SK-N-SH (cell line): ENCODE data around the gene PXT1. TPM values are rescaled to one million over a fixed set of nuclear protein-coding genes. Genes with fewer than 3 reads are reported as not detected.

Experiments
- CTCF ChIA-PET: fragments of 300-600, 350-600 bp; formaldehyde crosslinking; extraction: SDS; loops from one replicate; lab custom pipeline; 2021; lab: Yijun Ruan, JAX
- POLR2A ChIA-PET: fragments of 350-600 bp; sonication (Branson Sonifier 250); formaldehyde crosslinking; extraction: SDS; loops from one replicate; lab custom pipeline; 2020; ENCODE audit warnings: antibody characterized with exemption, inconsistent platforms; lab: Yijun Ruan, JAX
- DNase-seq: peaks from one replicate; pipeline ENCODE4 v3.0.0; 2012
- H2AFZ ChIP-seq: fragments of 200-600 bp; sonication (generic); 2 replicates; pipeline ENCODE4 v1.8.1; 2016; ENCODE audit warnings: antibody characterized with exemption, mild to moderate bottlenecking, low read depth
- H3F3A ChIP-seq: fragments of 200-600 bp; sonication (generic); replicated peaks from 2 replicates; pipeline ENCODE3; 2016; ENCODE audit warnings: antibody characterized with exemption, mild to moderate bottlenecking; ENCODE audit not compliant: insufficient read depth
- H3K27ac ChIP-seq, 2 experiments: fragments of 200-500 bp in 1 of 2; fragments of 200-600 bp in 1 of 2; sonication (Bioruptor generic) in 1 of 2; sonication (generic), shearing (Covaris generic) in 1 of 2; 2 replicates each; pipeline versions ENCODE4 v1.5.1 to v1.6.1; 2014 to 2016; ENCODE audit warnings: low read depth in 2 of 2, inconsistent platforms in 1 of 2, low read length in 1 of 2, mild to moderate bottlenecking in 1 of 2, mixed read lengths in 1 of 2
- H3K27me3 ChIP-seq: fragments of 200-600 bp; sonication (generic), shearing (Covaris generic); 2 replicates; pipeline ENCODE4 v1.6.1; 2016; ENCODE audit warnings: mixed run types; ENCODE audit not compliant: insufficient read depth
- H3K36me3 ChIP-seq, 2 experiments: fragments of 200-500 bp in 1 of 2; fragments of 200-600 bp in 1 of 2; sonication (Bioruptor generic) in 1 of 2; sonication (generic) in 1 of 2; replicated peaks in 1 of 2; 2 replicates each; pipeline versions ENCODE3 to v1.5.1; 2014 to 2016; ENCODE audit warnings: low read length in 1 of 2, mild to moderate bottlenecking in 1 of 2; ENCODE audit not compliant: insufficient read depth in 2 of 2, control insufficient read depth in 1 of 2
- H3K4me1 ChIP-seq, 2 experiments: fragments of 200-500 bp in 1 of 2; fragments of 200-600 bp in 1 of 2; sonication (Bioruptor generic) in 1 of 2; sonication (generic), shearing (Covaris generic) in 1 of 2; 2 replicates each; pipeline versions ENCODE4 v1.5.1 to v1.6.1; 2014 to 2016; ENCODE audit warnings: low read depth in 1 of 2, low read length in 1 of 2, mixed run types in 1 of 2; ENCODE audit not compliant: insufficient read depth in 2 of 2, control insufficient read depth in 1 of 2
- H3K4me2 ChIP-seq: fragments of 200-600 bp; sonication (generic), shearing (Covaris generic); 2 replicates; pipeline ENCODE4 v1.6.1; 2017; ENCODE audit warnings: mixed run types
- H3K4me3 ChIP-seq, 2 experiments: fragments of 200-500 bp in 1 of 2; fragments of 200-600 bp in 1 of 2; sonication (Bioruptor generic) in 1 of 2; sonication (generic), shearing (Covaris generic) in 1 of 2; 2 replicates each; pipeline versions ENCODE4 v1.5.1 to v1.8.1; 2014 to 2016; ENCODE audit warnings: low read depth in 2 of 2, inconsistent platforms in 1 of 2, low read length in 1 of 2, mild to moderate bottlenecking in 1 of 2, mixed read lengths in 1 of 2, moderate library complexity in 1 of 2
- H3K79me2 ChIP-seq: fragments of 200-600 bp; sonication (generic); 2 replicates; pipeline ENCODE4 v1.8.1; 2017; ENCODE audit warnings: mild to moderate bottlenecking; ENCODE audit not compliant: insufficient read depth
- H3K9ac ChIP-seq: fragments of 200-600 bp; sonication (generic); 2 replicates; pipeline ENCODE4 v1.6.1; 2017; ENCODE audit warnings: mixed run types
- H3K9me2 ChIP-seq: fragments of 200-600 bp; sonication (generic); 2 replicates; pipeline ENCODE4 v1.6.1; 2017; ENCODE audit warnings: mixed run types
- H3K9me3 ChIP-seq: fragments of 200-600 bp; sonication (generic); 2 replicates; pipeline ENCODE4 v1.6.1; 2017; ENCODE audit warnings: mixed run types, mild to moderate bottlenecking, moderate library complexity
- H4K20me1 ChIP-seq: fragments of 200-600 bp; sonication (generic); 2 replicates; pipeline ENCODE4 v1.6.1; 2017; ENCODE audit warnings: mild to moderate bottlenecking, mixed run types; ENCODE audit not compliant: insufficient read depth
- CHD2 ChIP-seq: fragments of 150-350 bp; IDR thresholded peaks from 2 replicates; pipeline ENCODE4 v1.6.1; 2018; ENCODE audit warnings: low read length; ENCODE audit not compliant: partially characterized antibody
- CTCF ChIP-seq: fragments of 200-600 bp; sonication (generic); IDR thresholded peaks from 2 replicates; pipeline ENCODE4 v1.6.1; 2017; ENCODE audit warnings: antibody characterized with exemption, mild to moderate bottlenecking, moderate library complexity
- ELF1 ChIP-seq: IDR thresholded peaks from 2 replicates; pipeline ENCODE4 v1.4.0; 2012
- EP300 ChIP-seq, 2 experiments: IDR thresholded peaks; 2 replicates each; pipeline versions ENCODE4 v1.4.0 to v1.6.1; 2012; ENCODE audit warnings: borderline replicate concordance in 1 of 2, low read depth in 1 of 2, low read length in 1 of 2
- FOSL2 ChIP-seq: IDR thresholded peaks from 2 replicates; pipeline ENCODE4 v1.4.0; 2012; ENCODE audit warnings: low read depth, mild to moderate bottlenecking, moderate library complexity, borderline replicate concordance
- GABPA ChIP-seq: IDR thresholded peaks from 2 replicates; pipeline ENCODE4 v1.4.0; 2012; ENCODE audit warnings: low read depth, mild to moderate bottlenecking
- JUND ChIP-seq: IDR thresholded peaks from 2 replicates; pipeline ENCODE4 v1.4.0; 2012
- MAX ChIP-seq: IDR thresholded peaks from 2 replicates; pipeline ENCODE4 v1.4.0; 2012; ENCODE audit warnings: low read depth
- MEF2A ChIP-seq: IDR thresholded peaks from 2 replicates; pipeline ENCODE4 v1.4.0; 2012; ENCODE audit warnings: low read depth, borderline replicate concordance
- MXI1 ChIP-seq: IDR thresholded peaks from 2 replicates; pipeline ENCODE4 v1.6.1; 2012; ENCODE audit warnings: mild to moderate bottlenecking, low read depth, low read length, improper control_type of control experiment
- NFIC ChIP-seq: IDR thresholded peaks from 2 replicates; pipeline ENCODE4 v1.4.0; 2012; ENCODE audit warnings: borderline replicate concordance
- NRF1 ChIP-seq: IDR thresholded peaks from 2 replicates; pipeline ENCODE4 v1.6.1; 2012; ENCODE audit warnings: low read depth, mild to moderate bottlenecking, low read length
- PBX3 ChIP-seq: IDR thresholded peaks from 2 replicates; pipeline ENCODE4; 2012
- RAD21 ChIP-seq: IDR thresholded peaks from 2 replicates; pipeline ENCODE4 v1.6.1; 2012; ENCODE audit warnings: mild to moderate bottlenecking, low read length
- RCOR1 ChIP-seq: fragments of 150-350 bp; IDR thresholded peaks from 2 replicates; pipeline ENCODE4 v1.6.1; 2017; ENCODE audit warnings: antibody characterized with exemption, low read length
- RFX5 ChIP-seq: IDR thresholded peaks from 2 replicates; pipeline ENCODE4 v1.6.1; 2012; ENCODE audit warnings: mild to moderate bottlenecking, improper control_type of control experiment, low read length
- SIN3A ChIP-seq: IDR thresholded peaks from 2 replicates; pipeline ENCODE4 v1.6.1; 2012; ENCODE audit warnings: low read depth, mild to moderate bottlenecking, low read length, moderate library complexity, borderline replicate concordance
- SMC3 ChIP-seq: IDR thresholded peaks from 2 replicates; pipeline ENCODE4 v1.6.1; 2012; ENCODE audit warnings: low read depth, low read length, improper control_type of control experiment
- TCF12 ChIP-seq: IDR thresholded peaks from 2 replicates; pipeline ENCODE4 v1.4.0; 2012
- TEAD4 ChIP-seq: IDR thresholded peaks from 2 replicates; pipeline ENCODE4 v1.4.0; 2012; ENCODE audit warnings: mild to moderate bottlenecking, borderline replicate concordance; ENCODE audit not compliant: insufficient read depth
- WGBS: methylation state at CpG from one replicate; pipeline ENCODE4 v1.1.6; 2017; ENCODE audit warnings: low lambda C conversion rate; 5-methylcytosine and 5-hydroxymethylcytosine counted together
- polyA plus RNA-seq, 3 experiments: library from polyadenylated mRNA; depleted of rRNA; stranded (reverse); fragments of >200 nt; gene quantifications; 2 replicates each; pipeline ENCODE4 v1.2.3, GENCODE V29; 2012

The PXT1 gene
- polyA plus RNA-seq, 1 of the 3 experiments (the other 2 are of a cell fraction), result not detected

- TF ChIP-seq MXI1 (no peak), TEAD4 (no peak), FOSL2 (no peak), RAD21 (no peak), ELF1 (no peak), CHD2 (no peak), RCOR1 (no peak)
These were observed 25.0 kb upstream of the PXT1 start (continued) for GRCh38 chr6:36467625-36468024.

GRCh38 chr6:36464233-36464632, 21.6 kb upstream of the PXT1 start:
- no peaks in the 10 kb centered on the region for H3K9me3 ChIP-seq
- POLR2A ChIA-PET, result no interaction called here
- no peak overlapping the region for H2AFZ ChIP-seq
- no peak overlapping the region for H3K9ac ChIP-seq
- DNase-seq, result no peak
- H3K4me1 ChIP-seq, result peaks cover 7 to 12% of the 10 kb centered on the region in 2 experiments
- H3K4me3 ChIP-seq, result no peak overlapping the region
- H3K27me3 ChIP-seq, result no peaks in the 10 kb centered on the region
- H4K20me1 ChIP-seq, result peaks cover 13% of the 10 kb centered on the region
- 100% methylated on average over 1 of the region's 1 CpG for WGBS
- H3K36me3 ChIP-seq, result peaks cover 4 to 17% of the 10 kb centered on the region in 2 experiments
- H3K9me2 ChIP-seq, result no peaks in the 10 kb centered on the region
- TF ChIP-seq TCF12, result no peak
- TF ChIP-seq RCOR1, result no peak
- no peak for TF ChIP-seq CTCF
- TF ChIP-seq RAD21, result no peak
- TF ChIP-seq NRF1, result no peak
- TF ChIP-seq FOSL2, result no peak
- TF ChIP-seq NFIC, result no peak
- no peak for TF ChIP-seq RFX5
- TF ChIP-seq SMC3, result no peak
- TF ChIP-seq JUND, result no peak
- no peak for TF ChIP-seq PBX3
- no peak for TF ChIP-seq MEF2A
- no peak for TF ChIP-seq EP300 (IDR thresholded peaks at IDR 0.05; ENCODE audit: borderline replicate concordance in 1 of 2, low read depth in 1 of 2, low read length in 1 of 2)
- TF ChIP-seq CHD2, result no peak
- TF ChIP-seq SIN3A, result no peak
- no peak for TF ChIP-seq GABPA
- TF ChIP-seq MAX, result no peak
- peak overlapping the region; percentile 53 to 66; a peak in 2 of 4 replicates for H3K27ac ChIP-seq
- CTCF ChIA-PET, result no interaction called here
- H3K4me2 ChIP-seq, result peak overlapping the region; percentile 44; the same call in 1 of the 2 replicates
- peaks cover 19% of the 10 kb centered on the region for H3F3A ChIP-seq
- peaks cover 92% of the 10 kb centered on the region for H3K79me2 ChIP-seq
